Endothelial cell of umbilical vein (primary cell): Measurements from ENCODE around the gene BPGM. TPM values are rescaled to one million over a fixed set of nuclear protein-coding genes. Genes with fewer than 3 reads are reported as not detected.

Source experiments
- BruUV-seq: library from RNA; stranded (reverse); fragments of 400-500 nt; replicated peaks from 2 replicates; lab custom pipeline; 2021; lab: Mats Ljungman, UMichigan
- CTCF ChIA-PET: fragments of 300-600, 350-600 bp; sonication (Branson Sonifier 250); formaldehyde crosslinking; loops from one replicate; lab custom pipeline; 2021; ENCODE audit warnings: antibody characterized with exemption, inconsistent platforms; lab: Charles Lee
- POLR2A ChIA-PET: fragments of 300-600, 350-600 bp; sonication (Branson Sonifier 250); formaldehyde crosslinking; loops from one replicate; lab custom pipeline; 2021; ENCODE audit warnings: antibody characterized with exemption, inconsistent platforms; lab: Charles Lee
- DNase-seq: peaks from one replicate; pipeline ENCODE4 v3.0.0-alpha.2; 2011; ENCODE audit warnings: low read depth, low spot score
- FAIRE-seq: peaks from 2 replicates; lab custom pipeline; 2011; peaks lifted over from hg19 to GRCh38; lab: Jason Lieb, UNC
- H2AFZ ChIP-seq: 2 replicates; pipeline ENCODE4 v1.6.0; 2012; ENCODE audit warnings: low read depth, low read length, control low read depth, inconsistent platforms
- H3K27ac ChIP-seq: 2 replicates; pipeline ENCODE4 v1.5.1; 2011; ENCODE audit warnings: low read depth, mild to moderate bottlenecking, control low read depth, low read length, moderate library complexity; ENCODE audit not compliant: insufficient read depth
- H3K27me3 ChIP-seq, 2 experiments: 2 replicates each; pipeline versions ENCODE4 v1.6.0 to v1.6.1; 2011; ENCODE audit warnings: low read length in 2 of 2, mixed read lengths in 1 of 2; ENCODE audit not compliant: control insufficient read depth in 2 of 2, insufficient read depth in 2 of 2
- H3K36me3 ChIP-seq, 2 experiments: 2 replicates in 1 of 2; 3 replicates in 1 of 2; pipeline ENCODE4 v1.5.1; 2011; ENCODE audit warnings: low read length in 2 of 2, mild to moderate bottlenecking in 1 of 2, moderate library complexity in 1 of 2; ENCODE audit not compliant: control insufficient read depth in 2 of 2, insufficient read depth in 2 of 2; ENCODE audit errors: extremely low read depth in 1 of 2
- H3K4me1 ChIP-seq: 3 replicates; pipeline ENCODE4 v1.5.1; 2011; ENCODE audit warnings: mild to moderate bottlenecking, low read length; ENCODE audit not compliant: control insufficient read depth, insufficient read depth; ENCODE audit errors: extremely low read depth
- H3K4me2 ChIP-seq: 2 replicates; pipeline ENCODE4 v1.6.1; 2011; ENCODE audit warnings: low read length, control low read depth, mixed read lengths; ENCODE audit not compliant: insufficient read depth
- H3K4me3 ChIP-seq, 3 experiments: fragments of 200-600 bp in 1 of 3; sonication (generic), shearing (Covaris generic) in 1 of 3; replicated peaks in 1 of 3; 2 replicates each; pipeline ENCODE4 v1.5.1; 2011 to 2016; ENCODE audit warnings: control low read depth in 3 of 3, low read length in 3 of 3, mild to moderate bottlenecking in 2 of 3, inconsistent platforms in 1 of 3, low read depth in 1 of 3, moderate library complexity in 1 of 3; ENCODE audit not compliant: insufficient read depth in 1 of 3
- H3K79me2 ChIP-seq: 2 replicates; pipeline ENCODE4 v1.6.0; 2012; ENCODE audit warnings: low read length, inconsistent platforms; ENCODE audit not compliant: control insufficient read depth, insufficient read depth
- H3K9ac ChIP-seq: replicated peaks from 2 replicates; pipeline ENCODE3; 2011; ENCODE audit warnings: low read length, control low read depth; ENCODE audit not compliant: insufficient read depth; ENCODE audit errors: extremely low read depth
- H3K9me1 ChIP-seq: replicated peaks from 3 replicates; pipeline ENCODE4 v1.6.0; 2011; ENCODE audit warnings: mild to moderate bottlenecking, low read length; ENCODE audit not compliant: control insufficient read depth, insufficient read depth; ENCODE audit errors: extremely low read depth
- H3K9me3 ChIP-seq: replicated peaks from 2 replicates; pipeline ENCODE4 v1.5.1; 2012; ENCODE audit warnings: low read length, inconsistent platforms; ENCODE audit not compliant: control insufficient read depth, insufficient read depth
- H4K20me1 ChIP-seq: replicated peaks from 2 replicates; pipeline ENCODE3; 2011; ENCODE audit warnings: mild to moderate bottlenecking, low read length; ENCODE audit not compliant: control insufficient read depth, insufficient read depth; ENCODE audit errors: extremely low read depth
- CTCF ChIP-seq, 2 donors: IDR thresholded peaks; 1 replicate in 1 of 2; 2 replicates in 1 of 2; pipeline ENCODE4 v1.5.1; 2011; ENCODE audit warnings: low read length in 2 of 2, mild to moderate bottlenecking in 2 of 2, moderate library complexity in 2 of 2, control low read depth in 1 of 2, inconsistent platforms in 1 of 2, low read depth in 1 of 2; ENCODE audit not compliant: insufficient read depth in 1 of 2; ENCODE audit errors: extremely low read depth in 1 of 2
- EZH2 ChIP-seq: IDR thresholded peaks from 2 replicates; pipeline ENCODE4 v1.6.1; 2012; ENCODE audit warnings: borderline replicate concordance, low read depth, mild to moderate bottlenecking, moderate library complexity, low read length, inconsistent platforms; ENCODE audit not compliant: severe bottlenecking
- FOS ChIP-seq: IDR thresholded peaks from 2 replicates; pipeline ENCODE4 v1.6.1; 2011; ENCODE audit warnings: mild to moderate bottlenecking, low read length, moderate library complexity, borderline replicate concordance; ENCODE audit not compliant: insufficient read depth
- GATA2 ChIP-seq: IDR thresholded peaks from 2 replicates; pipeline ENCODE4 v1.7.0; 2011; ENCODE audit warnings: low read depth, mild to moderate bottlenecking, moderate library complexity, mixed read lengths, low read length; ENCODE audit not compliant: insufficient read length, insufficient read depth
- JUN ChIP-seq: IDR thresholded peaks from 2 replicates; pipeline ENCODE4 v1.6.1; 2011; ENCODE audit warnings: borderline replicate concordance, low read depth; ENCODE audit not compliant: insufficient read length, insufficient read depth
- MAX ChIP-seq: IDR thresholded peaks from 2 replicates; pipeline ENCODE4 v1.6.1; 2011; ENCODE audit not compliant: insufficient read depth, insufficient read length
- MYC ChIP-seq: IDR thresholded peaks from one replicate; pipeline ENCODE4 v1.6.1; 2011; ENCODE audit warnings: mild to moderate bottlenecking, low read depth, low read length
- POLR2A ChIP-seq: IDR thresholded peaks from 2 replicates; pipeline ENCODE4 v1.6.1; 2012; ENCODE audit warnings: low read depth, mild to moderate bottlenecking, control low read depth, low read length
- POLR2AphosphoS5 ChIP-seq: IDR thresholded peaks from 2 replicates; pipeline ENCODE4 v1.6.1; 2012; ENCODE audit warnings: low read depth, mild to moderate bottlenecking, control low read depth, low read length, moderate library complexity; ENCODE audit not compliant: insufficient read depth
- dilution Hi-C: fragments of 300-500 bp; cut with MboI; formaldehyde crosslinking; loops from one replicate; pipeline ENCODE4 v1.15.0; 2019; ENCODE audit warnings: low sequenced_read_pairs; ENCODE audit not compliant: extremely low pct_ligation_motif_present
- intact Hi-C: fragments of 100-400 bp; cut with micrococcal nuclease; formaldehyde crosslinking; loops from one replicate; pipeline ENCODE4 v1.10.0; 2022
- polyA plus RNA-seq, 4 experiments: library from polyadenylated mRNA; depleted of rRNA in 3 of 4; stranded (reverse) in 3 of 4; unstranded in 1 of 4; fragments of >200 nt; gene quantifications; 2 replicates each; pipeline versions ENCODE4 v1.2.1 to v1.2.3, GENCODE V29; 2011 to 2012; ENCODE audit warnings: missing spikeins in 1 of 4
- total RNA-seq: library from RNA; stranded (reverse); gene quantifications from 2 replicates; pipeline ENCODE4 v1.2.3, GENCODE V29; 2021

Gene BPGM
- total and polyA plus RNA-seq, 2 donors (not counting 3 experiments of a cell fraction or from before 2014, with no cell fraction given), result 24.2 to 28.3 TPM

GRCh38 chr7:134693256-134693655, 46.6 kb downstream of the BPGM start:
- dilution Hi-C loops (no loop called here), intact Hi-C loops (loop anchor here (10.0 kb wide), 1 partner anchor 472 kb away; no protein-coding TSS in a partner anchor)
- no peak for FAIRE-seq
- Histone ChIP-seq H3K36me3 (no peaks in the 10 kb centered on the region), H3K4me3 (no peak overlapping the region), H3K9me3 (no peaks in the 10 kb centered on the region), H3K9ac (no peak overlapping the region), H4K20me1 (no peaks in the 10 kb centered on the region), H2AFZ (no peak overlapping the region), H3K4me1 (no peaks in the 10 kb centered on the region), H3K4me2 (no peak overlapping the region), H3K27me3 (peaks cover 0 to 3% of the 10 kb centered on the region in 2 experiments), H3K79me2 (no peaks in the 10 kb centered on the region), H3K27ac (no peak overlapping the region), H3K9me1 (no peaks in the 10 kb centered on the region)
- TF ChIP-seq FOS (no peak), JUN (no peak), MYC (no peak), POLR2AphosphoS5 (no peak), MAX (no peak), CTCF (IDR thresholded peaks at IDR 0.05; ENCODE audit: extremely low read depth in 1 of 2, insufficient read depth in 1 of 2, low read depth in 1 of 2, low read length in 2 of 2) (no peak), GATA2 (no peak), POLR2A (no peak), EZH2 (no peak)
- BruUV-seq, result no TSS peak
- ChIA-PET CTCF (interaction anchor here (0.8 to 8.3 kb wide), 4 partner anchors 9 to 59 kb away, joined by 3 to 75 read pairs (median 25); no protein-coding TSS in a partner anchor), POLR2A (no interaction called here)
- no peak for DNase-seq
